Activated naive CD4-positive, alpha-beta T cell treated with anti-CD3 and anti-CD28 coated beads, Interleukin-2, amount 10 ng/mL, durations not matched to agents 7 days and 5 days (primary cell): ENCODE data around the gene C4orf51.

Experiments
- CTCF ChIA-PET: fragments of 350-600 bp; sonication (Branson Sonifier 250); formaldehyde crosslinking; loops from one replicate; lab custom pipeline; 2021; ENCODE audit warnings: antibody characterized with exemption; lab: Charles Lee
- DNase-seq: peaks from one replicate; pipeline ENCODE4 v3.0.0-alpha.2; 2020
- H3K27ac Mint-ChIP-seq: one replicate; pipeline ENCODE4 v1.8.0; 2021; ENCODE audit warnings: mild to moderate bottlenecking, moderate library complexity, mixed read lengths
- H3K27me3 Mint-ChIP-seq: one replicate; pipeline ENCODE4 v1.8.0; 2021; ENCODE audit warnings: mild to moderate bottlenecking, mixed read lengths
- H3K36me3 Mint-ChIP-seq: one replicate; pipeline ENCODE4 v1.8.0; 2021; ENCODE audit warnings: mixed read lengths
- H3K4me1 Mint-ChIP-seq: one replicate; pipeline ENCODE4 v1.8.0; 2021; ENCODE audit warnings: mixed read lengths
- H3K4me3 Mint-ChIP-seq: one replicate; pipeline ENCODE4 v1.8.0; 2021; ENCODE audit warnings: mild to moderate bottlenecking, moderate library complexity, mixed read lengths
- H3K9me3 Mint-ChIP-seq: one replicate; pipeline ENCODE4 v1.8.0; 2021; ENCODE audit warnings: mixed read lengths

The C4orf51 gene

GRCh38 chr4:145722561-145722960 lies 42.6 kb downstream of the C4orf51 start:
- DNase-seq: no peak
- Mint-ChIP-seq H3K27me3 (peaks cover 4% of the 10 kb centered on the region), H3K4me1 (peaks cover 11% of the 10 kb centered on the region), H3K36me3 (no peaks in the 10 kb centered on the region), H3K9me3 (no peaks in the 10 kb centered on the region), H3K4me3 (no peak overlapping the region), H3K27ac (no peak overlapping the region)
- CTCF ChIA-PET: no interaction called here

DNA sequence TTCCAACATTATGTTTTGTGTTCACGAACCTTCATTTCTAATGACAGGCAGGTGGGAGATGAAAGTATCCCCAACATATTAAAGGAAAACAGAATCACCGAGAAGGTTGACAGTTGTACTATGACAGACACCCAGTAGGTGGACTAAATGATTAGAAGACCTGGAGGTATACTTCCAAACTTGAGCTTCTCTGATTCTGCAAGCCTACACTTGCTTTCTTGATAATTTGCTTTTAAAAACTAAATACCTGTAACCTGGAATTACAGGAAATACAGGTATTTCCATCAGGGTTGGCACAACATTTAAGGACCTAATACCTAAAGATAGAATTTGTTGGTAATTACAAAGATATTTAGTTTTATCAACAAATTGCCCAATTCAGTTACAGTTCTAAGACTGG lies 43.4 kb downstream of the C4orf51 start:
- Mint-ChIP-seq H3K4me3 (no peak overlapping the region), H3K36me3 (no peaks in the 10 kb centered on the region), H3K27me3 (peaks cover 4% of the 10 kb centered on the region), H3K9me3 (no peaks in the 10 kb centered on the region), H3K27ac (no peak overlapping the region), H3K4me1 (peaks cover 11% of the 10 kb centered on the region)
- CTCF ChIA-PET: no interaction called here
- no peak for DNase-seq

- DNase-seq: no peak
- Mint-ChIP-seq H3K36me3 (no peaks in the 10 kb centered on the region), H3K4me3 (no peak overlapping the region), H3K27me3 (peaks cover 37% of the 10 kb centered on the region), H3K4me1 (peaks cover 12% of the 10 kb centered on the region), H3K27ac (no peak overlapping the region), H3K9me3 (no peaks in the 10 kb centered on the region)
- CTCF ChIA-PET: no interaction called here
Observed at GRCh38 chr4:145730026-145730425, 50.1 kb downstream of the C4orf51 start.

- peak overlapping the region; percentile 26 for H3K4me3 Mint-ChIP-seq
- H3K36me3 Mint-ChIP-seq: no peaks in the 10 kb centered on the region
- H3K4me1 Mint-ChIP-seq: peaks cover 12% of the 10 kb centered on the region
- H3K27ac Mint-ChIP-seq: no peak overlapping the region
- no peaks in the 10 kb centered on the region for H3K9me3 Mint-ChIP-seq
- H3K27me3 Mint-ChIP-seq: peaks cover 40% of the 10 kb centered on the region
- no peak for DNase-seq
- CTCF ChIA-PET: no interaction called here
Observed at GRCh38 chr4:145731028-145731427, 51.1 kb downstream of the C4orf51 start.

DNA sequence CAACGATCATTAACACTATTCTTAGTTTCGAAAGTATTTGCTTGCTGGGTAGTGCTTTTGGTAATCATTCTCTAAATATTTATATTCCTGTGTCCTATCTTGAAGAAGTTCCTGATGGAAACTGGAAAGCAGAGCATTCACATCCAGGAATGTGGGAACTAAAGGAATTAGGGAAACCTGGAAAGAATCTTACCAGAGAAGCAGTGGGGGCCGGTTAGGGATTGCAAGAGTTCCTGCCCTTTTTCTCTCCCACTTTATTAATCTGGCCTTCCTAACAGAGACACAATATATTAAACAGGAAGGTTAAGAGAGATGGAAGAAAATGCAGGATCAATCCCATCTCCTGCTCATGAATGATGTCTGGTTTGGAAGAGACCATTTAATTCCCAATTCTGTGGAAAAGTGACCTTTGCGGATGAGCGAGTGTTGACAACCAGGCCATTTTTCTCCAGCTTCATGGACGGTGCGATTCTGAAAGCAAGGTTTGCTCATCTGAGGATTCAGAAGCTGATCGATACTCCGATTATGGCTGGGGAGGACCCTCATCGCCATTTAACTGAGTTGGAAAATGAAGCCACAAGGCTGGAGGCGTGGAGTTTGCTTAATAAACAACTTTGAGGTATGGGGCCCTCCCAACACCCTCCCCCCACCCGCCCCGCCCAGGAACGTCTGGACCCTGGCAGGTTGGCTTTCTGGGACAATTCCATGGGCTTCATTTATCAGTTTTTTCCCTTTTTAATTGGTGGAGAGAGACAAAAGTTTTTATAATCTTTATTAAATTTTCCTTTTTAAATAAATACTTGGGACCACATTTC lies 52.3 kb downstream of the C4orf51 start:
- no peak for DNase-seq
- peaks cover 47% of the 10 kb centered on the region for H3K27me3 Mint-ChIP-seq
- peak overlapping the region; percentile 70 for H3K4me3 Mint-ChIP-seq
- no peaks in the 10 kb centered on the region for H3K9me3 Mint-ChIP-seq
- H3K4me1 Mint-ChIP-seq: peaks cover 12% of the 10 kb centered on the region
- CTCF ChIA-PET: no interaction called here
- no peaks in the 10 kb centered on the region for H3K36me3 Mint-ChIP-seq
- H3K27ac Mint-ChIP-seq: no peak overlapping the region

DNA sequence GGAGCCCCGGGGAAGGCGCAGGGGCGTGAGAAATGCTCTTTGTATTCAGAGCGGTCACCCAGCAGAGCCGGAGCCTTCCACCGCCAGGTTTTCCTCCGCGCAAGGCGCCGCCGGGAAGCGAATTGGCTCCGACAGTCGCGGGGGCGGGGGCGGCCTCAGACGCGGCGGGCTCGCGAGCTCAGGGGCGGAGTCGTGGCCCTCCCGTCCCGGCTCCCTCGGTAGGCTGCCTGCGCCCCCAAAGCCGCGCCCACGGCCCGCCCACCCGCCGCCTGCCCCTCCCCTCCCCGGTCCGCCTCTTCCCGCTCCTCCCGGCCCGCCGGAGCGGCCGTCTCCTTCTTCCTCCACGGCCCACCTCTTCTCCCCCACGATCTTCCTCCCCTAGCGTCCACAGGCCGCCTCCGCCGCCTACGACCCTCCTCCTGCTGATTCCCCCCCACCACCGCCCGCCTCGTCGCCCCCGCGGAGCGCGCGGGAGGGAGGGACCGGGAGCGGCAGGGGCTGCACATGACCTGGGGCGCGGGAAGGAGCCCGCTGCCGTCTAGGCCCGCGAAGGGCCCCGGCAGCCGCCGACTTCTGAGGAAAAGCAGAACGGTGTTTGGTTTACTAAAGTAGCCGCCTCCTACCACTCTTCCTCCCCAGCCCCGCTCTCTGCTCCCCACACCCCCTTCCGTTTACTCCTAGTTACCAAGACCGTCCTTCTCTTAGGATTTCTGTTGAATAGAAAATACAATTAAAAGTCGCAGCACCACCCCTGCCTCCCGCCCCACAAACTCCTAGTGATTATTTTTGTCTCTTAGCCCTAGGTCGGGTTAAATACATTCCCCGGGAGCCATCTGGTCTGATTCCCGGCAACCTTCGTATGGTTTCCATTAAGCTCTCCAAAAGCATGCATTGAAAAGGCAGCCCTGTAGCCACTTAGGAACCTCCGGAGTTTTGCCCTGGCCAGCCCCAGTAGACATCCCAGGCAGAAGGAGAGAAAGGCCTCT lies 53.2 kb downstream of the C4orf51 start:
- Mint-ChIP-seq H3K4me1 (peaks cover 12% of the 10 kb centered on the region), H3K27me3 (peaks cover 47% of the 10 kb centered on the region), H3K36me3 (no peaks in the 10 kb centered on the region), H3K9me3 (no peaks in the 10 kb centered on the region), H3K4me3 (peak overlapping the region; percentile 70), H3K27ac (no peak overlapping the region)
- CTCF ChIA-PET: no interaction called here
- peak; percentile 89 for DNase-seq

DNA sequence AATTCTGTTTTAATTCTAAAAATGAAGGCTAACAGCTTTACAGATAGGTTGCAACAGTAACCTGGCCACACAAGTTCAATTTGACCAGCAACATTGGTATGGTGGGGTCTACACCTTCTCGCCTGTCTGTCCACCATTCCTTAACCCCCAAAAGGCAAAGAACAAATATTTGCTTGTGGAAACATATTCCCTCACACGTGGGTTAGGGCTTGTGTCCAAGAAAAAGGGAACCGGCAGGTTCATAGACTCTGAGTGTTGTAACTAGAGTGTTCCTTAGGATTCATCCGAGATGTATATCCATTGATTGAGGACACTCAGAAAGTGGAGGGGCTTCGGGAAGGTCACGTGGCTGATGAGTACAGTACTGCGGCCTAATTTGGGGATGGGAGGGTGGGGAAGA lies 54.1 kb downstream of the C4orf51 start:
- CTCF ChIA-PET: interaction anchor here (1.3 kb wide), 1 partner anchor 117 kb away, joined by 4 read pairs; no protein-coding TSS in a partner anchor
- no peaks in the 10 kb centered on the region for H3K9me3 Mint-ChIP-seq
- peaks cover 12% of the 10 kb centered on the region for H3K4me1 Mint-ChIP-seq
- no peak for DNase-seq
- H3K27me3 Mint-ChIP-seq: peaks cover 44% of the 10 kb centered on the region
- no peaks in the 10 kb centered on the region for H3K36me3 Mint-ChIP-seq
- peak overlapping the region; percentile 70 for H3K4me3 Mint-ChIP-seq
- no peak overlapping the region for H3K27ac Mint-ChIP-seq

GRCh38 chr4:145734576-145735346 lies 54.8 kb downstream of the C4orf51 start:
- CTCF ChIA-PET: interaction anchor here (1.3 kb wide), 1 partner anchor 117 kb away, joined by 4 read pairs; no protein-coding TSS in a partner anchor
- Mint-ChIP-seq H3K27ac (no peak overlapping the region), H3K9me3 (no peaks in the 10 kb centered on the region), H3K27me3 (peaks cover 40% of the 10 kb centered on the region), H3K36me3 (no peaks in the 10 kb centered on the region), H3K4me3 (no peak overlapping the region), H3K4me1 (peaks cover 12% of the 10 kb centered on the region)
- DNase-seq: no peak

DNA sequence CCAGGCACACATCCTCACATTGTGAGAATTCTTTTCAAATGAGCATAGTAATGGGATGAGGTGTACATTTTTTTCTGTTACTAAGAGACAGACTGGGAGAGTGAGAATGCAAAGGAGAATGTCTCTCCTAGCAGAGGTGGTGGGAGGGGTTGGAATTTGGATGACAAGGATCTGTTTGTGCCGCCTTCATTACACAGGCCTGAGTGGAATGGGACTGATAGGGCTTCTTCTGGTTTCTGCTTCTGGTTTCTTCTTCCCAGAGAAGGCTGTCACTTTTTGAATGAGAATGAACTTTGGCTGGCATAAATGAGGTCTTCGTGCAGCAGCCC lies 55.4 kb downstream of the C4orf51 start:
- no peak overlapping the region for H3K4me3 Mint-ChIP-seq
- CTCF ChIA-PET: no interaction called here

DNA sequence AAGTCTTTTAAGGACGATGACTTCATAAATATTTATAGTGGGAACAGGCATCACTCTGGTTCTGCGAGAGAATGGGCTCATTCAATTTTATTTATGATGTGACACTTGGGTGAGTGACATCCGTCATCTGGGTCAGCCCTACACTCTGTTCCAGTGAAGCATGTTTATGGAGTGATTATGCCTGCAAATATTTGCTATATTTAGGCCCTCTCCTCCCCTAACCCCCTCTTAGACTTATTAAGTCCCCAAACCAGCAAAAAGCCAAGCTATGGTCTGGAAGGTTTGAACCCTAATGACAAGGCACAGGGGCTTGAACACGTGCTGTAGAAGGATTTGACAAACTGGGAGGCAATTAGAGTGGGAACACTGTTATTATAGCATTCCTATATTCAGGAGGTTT lies 55.9 kb downstream of the C4orf51 start:
- peaks cover 38% of the 10 kb centered on the region for H3K27me3 Mint-ChIP-seq
- H3K36me3 Mint-ChIP-seq: no peaks in the 10 kb centered on the region
- H3K27ac Mint-ChIP-seq: no peak overlapping the region
- peaks cover 12% of the 10 kb centered on the region for H3K4me1 Mint-ChIP-seq
- no peak for DNase-seq
- no peak overlapping the region for H3K4me3 Mint-ChIP-seq
- CTCF ChIA-PET: no interaction called here
- H3K9me3 Mint-ChIP-seq: no peaks in the 10 kb centered on the region

More for the DNA sequence above, 55.4 kb downstream of the C4orf51 start:
- Mint-ChIP-seq H3K9me3 (no peaks in the 10 kb centered on the region), H3K27ac (no peak overlapping the region), H3K36me3 (no peaks in the 10 kb centered on the region), H3K4me1 (peaks cover 12% of the 10 kb centered on the region), H3K27me3 (peaks cover 37% of the 10 kb centered on the region)
- no peak for DNase-seq

DNA sequence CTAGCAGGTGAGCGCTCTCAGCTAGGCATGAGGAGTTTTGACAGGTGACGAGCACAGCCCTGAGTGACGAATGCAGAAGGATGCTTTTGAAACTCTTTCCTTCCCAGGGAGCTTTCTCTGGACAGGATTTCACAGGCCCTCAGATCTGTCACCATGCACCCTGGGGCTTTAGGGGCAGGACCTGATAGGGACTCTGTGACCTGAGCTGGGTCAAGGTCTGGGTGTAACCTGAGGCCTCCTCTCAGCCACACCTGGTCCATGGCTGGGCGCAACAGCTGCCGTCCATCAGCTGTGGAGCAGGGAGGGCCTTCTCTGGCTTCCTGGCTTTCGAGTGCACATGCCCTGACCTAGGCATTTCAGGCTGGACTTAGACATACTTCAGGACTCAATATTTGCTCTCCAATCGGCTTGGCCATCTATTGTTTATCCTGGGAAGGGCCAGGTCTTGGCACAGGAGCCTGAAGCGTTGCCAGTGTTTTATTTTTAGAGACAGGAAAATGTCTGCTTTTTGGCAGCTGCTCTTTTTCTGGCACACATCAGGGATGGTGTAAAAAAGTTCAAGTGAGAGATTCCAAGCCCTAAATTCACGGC lies 56.4 kb downstream of the C4orf51 start:
- CTCF ChIA-PET: no interaction called here

GRCh38 chr4:145739845-145740244 lies 59.9 kb downstream of the C4orf51 start:
- CTCF ChIA-PET: no interaction called here
- no peak for DNase-seq
- H3K4me3 Mint-ChIP-seq: no peak overlapping the region
- H3K27ac Mint-ChIP-seq: no peak overlapping the region
- H3K9me3 Mint-ChIP-seq: no peaks in the 10 kb centered on the region
- no peaks in the 10 kb centered on the region for H3K36me3 Mint-ChIP-seq
- H3K4me1 Mint-ChIP-seq: no peaks in the 10 kb centered on the region
- H3K27me3 Mint-ChIP-seq: peaks cover 29% of the 10 kb centered on the region

More for the DNA sequence above, 56.4 kb downstream of the C4orf51 start:
- H3K4me3 Mint-ChIP-seq: no peak overlapping the region
- no peaks in the 10 kb centered on the region for H3K9me3 Mint-ChIP-seq
- peaks cover 36% of the 10 kb centered on the region for H3K27me3 Mint-ChIP-seq
- peaks cover 12% of the 10 kb centered on the region for H3K4me1 Mint-ChIP-seq
- no peaks in the 10 kb centered on the region for H3K36me3 Mint-ChIP-seq
- no peak for DNase-seq
- H3K27ac Mint-ChIP-seq: no peak overlapping the region

GRCh38 chr4:145740806-145741205 lies 60.9 kb downstream of the C4orf51 start:
- no peaks in the 10 kb centered on the region for H3K36me3 Mint-ChIP-seq
- no peak overlapping the region for H3K27ac Mint-ChIP-seq
- H3K4me3 Mint-ChIP-seq: no peak overlapping the region
- no peaks in the 10 kb centered on the region for H3K4me1 Mint-ChIP-seq
- H3K27me3 Mint-ChIP-seq: peaks cover 26% of the 10 kb centered on the region
- DNase-seq: no peak
- CTCF ChIA-PET: no interaction called here
- no peaks in the 10 kb centered on the region for H3K9me3 Mint-ChIP-seq

GRCh38 chr4:145743641-145744040 lies 63.7 kb downstream of the C4orf51 start:
- Mint-ChIP-seq H3K27ac (no peak overlapping the region), H3K9me3 (no peaks in the 10 kb centered on the region), H3K4me1 (no peaks in the 10 kb centered on the region), H3K4me3 (no peak overlapping the region), H3K27me3 (peaks cover 24% of the 10 kb centered on the region), H3K36me3 (no peaks in the 10 kb centered on the region)
- no peak for DNase-seq
- CTCF ChIA-PET: no interaction called here
